Gastrocnemius medialis (tissue), 4 donors: ENCODE results near the gene PTPRM. TPM values are rescaled to one million over a fixed set of nuclear protein-coding genes. Genes with fewer than 3 reads are reported as not detected.

Source experiments
- ATAC-seq, 2 donors: fragments of 150-250 bp; one replicate each; pipeline ENCODE4 v1.9.1; 2016
- DNase-seq, 2 donors: peaks; one replicate each; pipeline ENCODE4 v3.0.0-alpha.2; 2019
- H3K27ac ChIP-seq, 4 donors: fragments of 200-600 bp; sonication (generic); 1 replicate in 1 of 4; 2 replicates in 3 of 4; pipeline ENCODE4 v1.5.1; 2016 to 2018; ENCODE audit warnings: mild to moderate bottlenecking in 2 of 4, moderate library complexity in 1 of 4
- H3K27me3 ChIP-seq, 3 donors: fragments of 200-600 bp; sonication (generic) in 2 of 3; 1 replicate in 1 of 3; 2 replicates in 2 of 3; pipeline versions ENCODE4 v1.5.1 to v1.6.0; 2016 to 2019; ENCODE audit warnings: mild to moderate bottlenecking in 1 of 3, moderate library complexity in 1 of 3
- H3K36me3 ChIP-seq, 2 donors: fragments of 200-600 bp; sonication (generic) in 1 of 2; one replicate each; pipeline ENCODE4 v1.5.1; 2017 to 2018
- H3K4me1 ChIP-seq, 2 donors: fragments of 200-600 bp; sonication (generic) in 1 of 2; one replicate each; pipeline ENCODE4 v1.5.1; 2016 to 2017; ENCODE audit warnings: mild to moderate bottlenecking in 2 of 2
- H3K4me3 ChIP-seq, 4 donors: fragments of 200-600 bp; sonication (generic) in 3 of 4; 1 replicate in 1 of 4; 2 replicates in 3 of 4; pipeline ENCODE4 v1.5.1; 2016 to 2019; ENCODE audit warnings: mild to moderate bottlenecking in 2 of 4
- H3K9me3 ChIP-seq, 3 donors: fragments of 200-600 bp; sonication (generic) in 2 of 3; 1 replicate in 1 of 3; 2 replicates in 2 of 3; pipeline ENCODE4 v1.5.1; 2016 to 2019
- CTCF ChIP-seq, 5 experiments: fragments of 450-650 bp in 3 of 5; fragments of 200-600 bp in 2 of 5; sonication (generic) in 2 of 5; IDR thresholded peaks in 4 of 5; conservative IDR thresholded peaks in 1 of 5; 1 replicate in 4 of 5; 2 replicates in 1 of 5; pipeline ENCODE4 v1.5.1; 2016 to 2019; ENCODE audit warnings: antibody characterized with exemption in 5 of 5, mild to moderate bottlenecking in 3 of 5, moderate library complexity in 3 of 5
- POLR2A ChIP-seq, 2 donors: fragments of 450-650 bp; IDR thresholded peaks; one replicate each; pipeline ENCODE4 v1.6.1; 2017; ENCODE audit warnings: antibody characterized with exemption in 2 of 2, mild to moderate bottlenecking in 2 of 2, moderate library complexity in 2 of 2
- in situ Hi-C, 4 donors: fragments of 200-750 bp; cut with MboI; loops; one replicate each; pipeline versions ENCODE4 v1.15.0 to v1.8.0; 2017; ENCODE audit warnings: low sequenced_read_pairs in 4 of 4
- intact Hi-C: fragments of 100-400 bp; cut with DNase I; formaldehyde crosslinking; loops from one replicate; pipeline ENCODE4 v1.15.1; 2023; ENCODE audit warnings: low total_unique reads
- total RNA-seq, 4 donors: library from RNA; depleted of rRNA; stranded (reverse); fragments of >200 nt; gene quantifications; one replicate each; pipeline versions ENCODE4 v1.1.0 to v1.2.3, GENCODE V29; 2016

Gene PTPRM
- total RNA-seq, 4 donors from 2014 or later, result 52.6 to 79.3 (median 63.8) TPM

- H3K4me3 ChIP-seq, result no peak overlapping the region
- H3K36me3 ChIP-seq, result no peaks in the 10 kb centered on the region
- no peak for ATAC-seq
- TF ChIP-seq POLR2A (IDR thresholded peaks at IDR 0.05) (no peak), CTCF (IDR thresholded peaks at IDR 0.05 in 4 of 5, conservative IDR thresholded peaks at IDR 0.05 in 1 of 5) (no peak)
- no peaks in the 10 kb centered on the region for H3K9me3 ChIP-seq
- H3K27ac ChIP-seq, result peak overlapping the region in 1 of 4 donors; percentile 19
- peaks cover 12 to 29% of the 10 kb centered on the region in 2 donors for H3K4me1 ChIP-seq
- in situ Hi-C loops, result no loop called here
- DNase-seq, result no peak
- no peaks in the 10 kb centered on the region for H3K27me3 ChIP-seq
- intact Hi-C loops, result loop anchor here (10.0 kb wide), 3 partner anchors 280 to 1090 kb away; partner anchors contain the start of gene PTPRM
Observed at GRCh38 chr18:8365006-8365405, 797.9 kb downstream of the PTPRM start.

GRCh38 chr18:8365528-8365927, 798.4 kb downstream of the PTPRM start:
- Histone ChIP-seq H3K4me1 (peaks cover 12 to 29% of the 10 kb centered on the region in 2 donors), H3K27me3 (no peaks in the 10 kb centered on the region), H3K9me3 (no peaks in the 10 kb centered on the region), H3K36me3 (no peaks in the 10 kb centered on the region), H3K4me3 (no peak overlapping the region), H3K27ac (no peak overlapping the region)
- in situ Hi-C loops (no loop called here), intact Hi-C loops (loop anchor here (10.0 kb wide), 3 partner anchors 281 to 1091 kb away; partner anchors contain the start of gene PTPRM)
- DNase-seq, result no peak
- TF ChIP-seq POLR2A (IDR thresholded peaks at IDR 0.05) (no peak), CTCF (IDR thresholded peaks at IDR 0.05 in 4 of 5, conservative IDR thresholded peaks at IDR 0.05 in 1 of 5) (no peak)
- no peak for ATAC-seq

GRCh38 chr18:8366070-8366469, 799.0 kb downstream of the PTPRM start:
- intact Hi-C loops, result loop anchor here (10.0 kb wide), 3 partner anchors 281 to 1091 kb away; partner anchors contain the start of gene PTPRM
- Histone ChIP-seq H3K4me1 (peaks cover 12 to 29% of the 10 kb centered on the region in 2 donors), H3K4me3 (no peak overlapping the region), H3K27me3 (no peaks in the 10 kb centered on the region), H3K36me3 (no peaks in the 10 kb centered on the region), H3K9me3 (no peaks in the 10 kb centered on the region), H3K27ac (no peak overlapping the region)
- no peak for TF ChIP-seq CTCF (IDR thresholded peaks at IDR 0.05 in 4 of 5, conservative IDR thresholded peaks at IDR 0.05 in 1 of 5)
- TF ChIP-seq POLR2A (IDR thresholded peaks at IDR 0.05), result no peak
- no peak for DNase-seq
- in situ Hi-C loops, result no loop called here
- ATAC-seq, result no peak

- Histone ChIP-seq H3K9me3 (no peaks in the 10 kb centered on the region), H3K4me1 (peaks cover 12 to 29% of the 10 kb centered on the region in 2 donors), H3K27me3 (no peaks in the 10 kb centered on the region), H3K27ac (peak overlapping the region in 2 of 4 donors; percentile 40 to 52), H3K4me3 (peak overlapping the region in 3 of 4 donors; percentile 51 to 64 (median 51)), H3K36me3 (no peaks in the 10 kb centered on the region)
- no peak for TF ChIP-seq CTCF (IDR thresholded peaks at IDR 0.05 in 4 of 5, conservative IDR thresholded peaks at IDR 0.05 in 1 of 5)
- TF ChIP-seq POLR2A (IDR thresholded peaks at IDR 0.05), result no peak
- DNase-seq (no peak), ATAC-seq (no peak)
- in situ Hi-C loops (no loop called here), intact Hi-C loops (loop anchor here (10.0 kb wide), 3 partner anchors 282 to 1092 kb away; partner anchors contain the start of gene PTPRM)
Observed at GRCh38 chr18:8366656-8367055, 799.5 kb downstream of the PTPRM start.
